CD4-positive, alpha-beta T cell treated with Interleukin-6 for 4 hours (primary cell): ENCODE data around the gene LMTK3.

Experiments used
- DNase-seq: peaks from one replicate; pipeline ENCODE4 v3.0.0-alpha.2; 2020; ENCODE audit warnings: mixed read lengths

LMTK3 gene

GRCh38 chr19:48443731-48444128 lies 67.9 kb downstream of the LMTK3 start:
- no peak for DNase-seq

DNA sequence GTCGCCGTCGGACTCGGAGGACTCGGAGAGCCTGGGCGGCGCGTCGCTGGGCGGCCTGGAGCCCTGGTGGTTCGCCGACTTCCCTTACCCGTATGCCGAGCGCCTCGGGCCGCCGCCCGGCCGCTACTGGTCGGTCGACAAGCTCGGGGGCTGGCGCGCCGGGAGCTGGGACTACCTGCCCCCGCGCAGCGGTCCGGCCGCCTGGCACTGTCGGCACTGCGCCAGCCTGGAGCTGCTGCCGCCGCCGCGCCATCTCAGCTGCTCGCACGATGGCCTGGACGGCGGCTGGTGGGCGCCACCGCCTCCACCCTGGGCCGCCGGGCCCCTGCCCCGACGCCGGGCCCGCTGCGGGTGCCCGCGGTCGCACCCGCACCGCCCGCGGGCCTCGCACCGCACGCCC lies 68.4 kb downstream of the LMTK3 start:
- peak; percentile 22 for DNase-seq

DNA sequence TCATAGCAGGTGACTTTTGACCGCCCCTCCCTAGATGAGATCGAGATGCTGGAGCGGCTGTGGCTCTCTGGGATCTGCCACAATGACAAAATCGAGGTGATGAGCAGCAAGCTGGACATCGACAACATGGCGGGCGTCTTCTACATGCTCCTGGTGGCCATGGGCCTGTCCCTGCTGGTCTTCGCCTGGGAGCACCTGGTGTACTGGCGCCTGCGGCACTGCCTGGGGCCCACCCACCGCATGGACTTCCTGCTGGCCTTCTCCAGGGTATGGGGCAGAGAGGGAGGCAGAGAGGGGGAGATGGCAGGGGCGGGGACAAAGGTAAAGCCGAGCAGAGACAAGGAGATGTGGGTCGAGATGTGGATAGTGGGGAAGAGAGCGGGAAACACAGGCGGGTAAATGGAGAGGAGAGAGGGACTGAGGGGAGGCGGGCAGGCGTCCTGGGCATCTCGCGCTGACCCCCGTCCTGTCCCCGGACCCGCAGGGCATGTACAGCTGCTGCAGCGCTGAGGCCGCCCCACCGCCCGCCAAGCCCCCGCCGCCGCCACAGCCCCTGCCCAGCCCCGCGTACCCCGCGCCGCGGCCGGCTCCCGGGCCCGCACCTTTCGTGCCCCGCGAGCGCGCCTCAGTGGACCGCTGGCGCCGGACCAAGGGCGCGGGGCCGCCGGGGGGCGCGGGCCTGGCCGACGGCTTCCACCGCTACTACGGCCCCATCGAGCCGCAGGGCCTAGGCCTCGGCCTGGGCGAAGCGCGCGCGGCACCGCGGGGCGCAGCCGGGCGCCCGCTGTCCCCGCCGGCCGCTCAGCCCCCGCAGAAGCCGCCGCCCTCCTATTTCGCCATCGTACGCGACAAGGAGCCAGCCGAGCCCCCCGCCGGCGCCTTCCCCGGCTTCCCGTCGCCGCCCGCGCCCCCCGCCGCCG lies 69.3 kb downstream of the LMTK3 start:
- DNase-seq, result no peak

- no peak for DNase-seq
Measured at GRCh38 chr19:48441360-48442050, 70.1 kb downstream of the LMTK3 start.

DNA sequence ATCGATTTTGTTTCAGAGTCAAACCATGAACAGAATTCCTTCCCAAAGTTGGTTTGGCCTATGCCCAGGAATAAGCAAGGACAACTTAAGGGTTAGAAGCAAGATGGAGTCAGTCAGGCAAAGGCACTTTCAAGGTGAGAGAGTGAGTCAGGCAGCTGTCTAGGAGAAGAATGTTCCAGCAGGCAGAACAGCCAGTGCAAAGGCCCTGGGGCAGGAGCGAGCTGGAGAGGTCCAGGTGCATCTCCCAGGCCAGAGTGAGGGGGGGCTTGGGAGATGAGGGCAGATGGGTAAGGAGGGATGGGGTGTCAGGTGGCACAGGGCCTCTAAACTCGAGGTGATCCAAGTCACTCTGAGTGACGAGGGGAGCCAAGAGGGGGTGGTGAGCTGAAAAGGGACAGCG lies 75.0 kb downstream of the LMTK3 start:
- DNase-seq, result no peak
